ENCODE measurements around the gene PSMD6. TPM values are rescaled to one million over a fixed set of nuclear protein-coding genes. Genes with fewer than 3 reads are reported as not detected.

The PSMD6 gene
- total and polyA plus RNA-seq, 9 of the 15 experiments (the other 6 are each of a cell fraction or from before 2014, with no cell fraction given): 78.2 to 133 (median 113) TPM

- TF ChIP-seq AFF1 (IDR thresholded peaks at IDR 0.05; ENCODE audit: low read depth in 1 of 2, partially characterized antibody in 2 of 2) (no peak), ZNF41 (CRISPR knock-in tag; conservative IDR thresholded peaks at IDR 0.05) (no peak), BDP1 (IDR thresholded peaks at IDR 0.05; ENCODE audit: insufficient read depth, insufficient read length) (no peak), ZNF764 (CRISPR knock-in tag; IDR thresholded peaks at IDR 0.05; ENCODE audit: low read depth) (no peak), RUNX1 (IDR thresholded peaks at IDR 0.05; ENCODE audit: low read depth) (no peak), ZNF274 (IDR thresholded peaks at IDR 0.05; ENCODE audit: borderline replicate concordance, low read depth, low read length) (no peak), ZBTB40 (IDR thresholded peaks at IDR 0.05) (no peak), ZBTB40 (CRISPR knock-in tag; IDR thresholded peaks at IDR 0.05) (no peak), DIDO1 (tag; IDR thresholded peaks at IDR 0.05; ENCODE audit: low read depth) (no peak), CHAMP1 (IDR thresholded peaks at IDR 0.05) (no peak)
These were observed 44.4 kb upstream of the PSMD6 start (continued) for GRCh38 chr3:64067506-64068346.

Data from K562 (cell line).